Transverse colon (tissue), 4 donors: ENCODE results near the gene PAOX. TPM values are rescaled to one million over a fixed set of nuclear protein-coding genes. Genes with fewer than 3 reads are reported as not detected.

Source experiments
- DNase-seq: peaks from one replicate; pipeline ENCODE4 v3.0.0-alpha.2; 2019
- H3K27ac ChIP-seq, 4 donors: fragments of 200-600 bp; sonication (generic); 2 replicates each; pipeline ENCODE4 v1.5.1; 2016 to 2018; ENCODE audit warnings: inconsistent platforms in 4 of 4
- H3K27me3 ChIP-seq: fragments of 200-600 bp; sonication (generic); 2 replicates; pipeline ENCODE4 v1.5.1; 2017; ENCODE audit warnings: inconsistent platforms
- H3K36me3 ChIP-seq, 4 donors: fragments of 200-600 bp; sonication (generic); 2 replicates each; pipeline ENCODE4 v1.5.1; 2017 to 2019; ENCODE audit warnings: inconsistent platforms in 4 of 4
- H3K4me1 ChIP-seq, 4 donors: fragments of 200-600 bp; sonication (generic); 2 replicates each; pipeline ENCODE4 v1.5.1; 2017 to 2020; ENCODE audit warnings: inconsistent platforms in 4 of 4
- H3K4me3 ChIP-seq, 4 donors: fragments of 200-600 bp; sonication (generic); 1 replicate in 1 of 4; 2 replicates in 3 of 4; pipeline versions ENCODE4 v1.5.1 to v1.6.1; 2017 to 2019; ENCODE audit warnings: inconsistent platforms in 4 of 4
- H3K9me3 ChIP-seq, 2 donors: fragments of 200-600 bp; sonication (generic); 2 replicates each; pipeline ENCODE4 v1.5.1; 2017 to 2019; ENCODE audit warnings: inconsistent platforms in 2 of 2
- EP300 ChIP-seq: sonication (generic); formaldehyde crosslinking; IDR thresholded peaks from one replicate; pipeline ENCODE4 v1.6.1; 2017; ENCODE audit warnings: antibody characterized with exemption, low read depth
- POLR2A ChIP-seq: fragments of 450-650 bp; IDR thresholded peaks from one replicate; pipeline ENCODE4 v1.6.1; 2016; ENCODE audit warnings: antibody characterized with exemption, mild to moderate bottlenecking, moderate library complexity
- POLR2AphosphoS5 ChIP-seq, 3 donors: sonication (generic); formaldehyde crosslinking; IDR thresholded peaks; one replicate each; pipeline ENCODE4 v1.6.1; 2016; ENCODE audit warnings: antibody characterized with exemption in 3 of 3
- WGBS, 2 donors: methylation state at CpG; one replicate each; pipeline ENCODE4 v1.1.5; 2018; ENCODE audit warnings: low coverage in 1 of 2; 5-methylcytosine and 5-hydroxymethylcytosine counted together
- in situ Hi-C, 4 donors: fragments of 200-750 bp; cut with MboI; loops; one replicate each; pipeline versions ENCODE4 v1.15.0 to v1.15.1; 2017; ENCODE audit warnings: low sequenced_read_pairs in 3 of 4, low pct_ligation_motif_present in 1 of 4, low pct_unique_long_range_greater_than_20kb in 1 of 4
- intact Hi-C: fragments of 100-400 bp; cut with DNase I; formaldehyde crosslinking; loops from one replicate; pipeline ENCODE4 v1.15.1; 2023; ENCODE audit warnings: low total_unique reads
- total RNA-seq, 4 donors: library from RNA; depleted of rRNA; stranded (reverse); fragments of >200 nt; gene quantifications; one replicate each; pipeline ENCODE4 v1.1.0, GENCODE V29; 2016
- TF ChIP-seq, protein P1 (sequence below), 5 experiments: fragments of 200-600 bp in 3 of 5; fragments of 450-650 bp in 2 of 5; sonication (generic) in 3 of 5; IDR thresholded peaks; 1 replicate in 2 of 5; 2 replicates in 3 of 5; pipeline ENCODE4 v1.5.1; 2016 to 2017; ENCODE audit warnings: antibody characterized with exemption in 5 of 5, inconsistent platforms in 3 of 5, mild to moderate bottlenecking in 2 of 5, moderate library complexity in 1 of 5

Gene PAOX
- total RNA-seq, 4 donors from 2014 or later: 11.3 to 32.4 (median 17.1) TPM

DNA sequence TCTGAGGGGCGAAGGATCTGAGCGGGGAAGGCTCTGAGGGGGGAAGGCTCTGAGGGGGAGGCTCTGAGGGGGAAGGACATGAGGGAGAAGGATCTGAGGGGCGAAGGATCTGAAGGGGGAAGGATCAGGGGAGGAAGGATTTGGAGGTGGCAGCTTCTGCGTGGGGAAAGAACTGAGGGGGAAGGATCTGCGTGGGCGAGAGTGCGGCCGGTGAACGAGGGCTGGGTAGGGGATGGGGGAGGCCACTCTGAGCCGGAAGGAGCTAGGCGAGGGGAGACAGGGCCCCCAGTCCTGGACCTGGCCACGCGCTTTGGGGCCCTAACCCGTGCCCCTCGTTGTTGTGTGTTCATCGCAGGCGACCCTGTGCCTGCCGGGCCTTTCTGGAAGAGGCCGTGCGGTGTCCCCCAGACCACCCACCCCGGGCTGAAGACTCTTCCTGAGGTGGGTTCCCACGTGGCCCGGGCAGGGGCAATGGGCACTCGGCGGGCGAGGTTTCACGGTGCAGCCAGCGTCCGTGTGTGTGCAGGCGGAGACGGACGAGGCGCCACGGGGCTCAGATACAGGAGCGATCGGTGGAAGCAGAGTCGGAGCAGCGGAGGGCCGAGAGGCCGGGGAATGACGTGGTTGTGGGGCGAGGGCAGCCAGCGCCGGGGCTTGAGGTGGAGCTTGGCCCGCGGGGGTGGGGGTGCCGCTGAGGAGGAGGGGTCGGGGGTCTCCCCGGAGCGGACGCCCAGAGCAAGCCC lies 44.4 kb upstream of the PAOX start:
- Histone ChIP-seq H3K4me1 (peaks cover 14 to 26% (median 24%) of the 10 kb centered on the region in 4 donors), H3K9me3 (no peaks in the 10 kb centered on the region), H3K27ac (no peak overlapping the region), H3K36me3 (no peaks in the 10 kb centered on the region), H3K4me3 (peak overlapping the region in 3 of 4 donors; percentile 8 to 36 (median 30)), H3K27me3 (peaks cover 63% of the 10 kb centered on the region)
- 18 to 52% methylated on average over 8 to 41 of the region's 51 CpGs for WGBS, 2 donors
- intact Hi-C loops (no loop called here), in situ Hi-C loops (no loop called here)
- DNase-seq: no peak
- no peak for TF ChIP-seq POLR2A
- TF ChIP-seq, protein P1, sequence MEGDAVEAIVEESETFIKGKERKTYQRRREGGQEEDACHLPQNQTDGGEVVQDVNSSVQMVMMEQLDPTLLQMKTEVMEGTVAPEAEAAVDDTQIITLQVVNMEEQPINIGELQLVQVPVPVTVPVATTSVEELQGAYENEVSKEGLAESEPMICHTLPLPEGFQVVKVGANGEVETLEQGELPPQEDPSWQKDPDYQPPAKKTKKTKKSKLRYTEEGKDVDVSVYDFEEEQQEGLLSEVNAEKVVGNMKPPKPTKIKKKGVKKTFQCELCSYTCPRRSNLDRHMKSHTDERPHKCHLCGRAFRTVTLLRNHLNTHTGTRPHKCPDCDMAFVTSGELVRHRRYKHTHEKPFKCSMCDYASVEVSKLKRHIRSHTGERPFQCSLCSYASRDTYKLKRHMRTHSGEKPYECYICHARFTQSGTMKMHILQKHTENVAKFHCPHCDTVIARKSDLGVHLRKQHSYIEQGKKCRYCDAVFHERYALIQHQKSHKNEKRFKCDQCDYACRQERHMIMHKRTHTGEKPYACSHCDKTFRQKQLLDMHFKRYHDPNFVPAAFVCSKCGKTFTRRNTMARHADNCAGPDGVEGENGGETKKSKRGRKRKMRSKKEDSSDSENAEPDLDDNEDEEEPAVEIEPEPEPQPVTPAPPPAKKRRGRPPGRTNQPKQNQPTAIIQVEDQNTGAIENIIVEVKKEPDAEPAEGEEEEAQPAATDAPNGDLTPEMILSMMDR (IDR thresholded peaks at IDR 0.05): no peak
- no peak for TF ChIP-seq POLR2AphosphoS5 (IDR thresholded peaks at IDR 0.05)
- no peak for TF ChIP-seq EP300

DNA sequence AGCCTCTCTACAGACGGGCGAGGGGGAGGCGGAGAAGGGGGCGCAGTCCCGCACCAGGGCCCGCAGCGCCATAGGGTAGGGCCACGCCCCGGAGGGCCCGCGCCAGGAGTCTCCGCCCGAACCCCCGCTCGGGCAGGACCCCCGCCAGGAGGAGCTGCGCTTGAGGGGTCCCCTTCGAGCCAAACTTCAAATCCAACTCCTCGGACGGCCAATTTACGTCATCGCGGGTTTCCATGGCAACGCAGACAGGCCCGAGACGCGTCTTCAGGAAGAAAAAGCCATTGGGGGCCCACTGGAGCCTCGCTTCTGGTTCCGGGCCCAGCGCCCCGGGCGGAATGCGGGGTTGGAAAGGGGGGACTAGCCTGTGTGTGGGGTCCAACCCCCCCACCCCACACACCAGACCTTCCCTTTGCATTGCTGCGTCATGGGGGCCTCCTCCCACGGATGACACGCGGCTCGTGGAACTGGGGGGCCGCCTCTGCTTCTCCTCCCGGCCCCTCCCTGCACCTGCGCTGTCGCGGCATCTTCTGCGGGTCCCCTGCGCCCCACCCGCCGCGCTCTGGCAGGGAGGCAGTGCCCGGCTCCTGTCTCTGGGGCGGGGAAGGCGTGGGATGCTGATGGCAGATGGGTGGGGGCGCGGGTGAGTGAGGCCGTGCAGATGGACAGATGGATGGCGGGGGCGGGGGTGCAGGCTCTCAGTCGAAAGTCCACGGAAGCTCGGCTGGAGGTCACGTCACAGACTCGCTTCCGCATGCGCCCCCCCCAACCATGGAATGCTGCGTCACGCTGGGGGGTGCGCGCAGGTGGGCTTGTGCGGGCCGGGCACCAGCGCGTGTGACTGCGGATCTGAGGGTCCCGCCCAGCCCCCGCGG lies 43.6 kb upstream of the PAOX start:
- DNase-seq: peak; percentile 62
- in situ Hi-C loops (no loop called here), intact Hi-C loops (no loop called here)
- Histone ChIP-seq H3K27ac (no peak overlapping the region), H3K9me3 (no peaks in the 10 kb centered on the region), H3K36me3 (no peaks in the 10 kb centered on the region), H3K4me1 (peaks cover 14 to 21% (median 20%) of the 10 kb centered on the region in 4 donors), H3K4me3 (peak overlapping the region; percentile 8 to 36 (median 19)), H3K27me3 (peaks cover 58% of the 10 kb centered on the region)
- WGBS, 2 donors: 2% methylated on average over 48 of the region's 75 CpGs; no CpG with 5 or more reads in 1 of the 2 donors
- TF ChIP-seq, protein P1 (IDR thresholded peaks at IDR 0.05): no peak
- TF ChIP-seq EP300: no peak
- TF ChIP-seq POLR2A: no peak

DNA sequence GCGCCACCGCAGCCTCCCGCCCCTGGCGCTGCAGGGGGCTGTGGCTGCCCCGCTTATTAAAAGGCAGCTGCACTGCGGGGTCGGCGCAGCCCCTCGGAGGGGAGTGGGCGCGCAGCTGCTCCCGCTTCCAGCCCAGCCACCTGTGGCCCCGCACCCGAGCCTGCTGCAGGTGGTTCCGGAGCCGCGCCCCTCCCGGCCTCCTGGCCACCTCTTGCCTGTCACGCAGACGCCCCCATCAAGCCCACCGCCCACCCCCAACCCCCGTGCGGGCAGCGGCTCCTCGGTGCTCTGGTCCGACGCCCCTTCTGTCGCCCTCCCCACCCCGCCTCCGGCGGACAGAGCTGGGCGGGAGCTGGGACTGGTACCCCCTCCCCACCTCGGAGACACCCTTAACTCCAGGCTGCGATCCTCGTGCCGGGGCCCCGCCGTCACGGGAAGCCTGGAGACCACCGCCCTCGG lies 42.9 kb upstream of the PAOX start:
- intact Hi-C loops: no loop called here
- H3K4me3 ChIP-seq: peak overlapping the region; percentile 8 to 36 (median 19)
- no peaks in the 10 kb centered on the region for H3K9me3 ChIP-seq
- 7% methylated on average over 22 of the region's 41 CpGs; no CpG with 5 or more reads in 1 of the 2 donors for WGBS, 2 donors
- H3K27ac ChIP-seq: no peak overlapping the region
- TF ChIP-seq, protein P1 (IDR thresholded peaks at IDR 0.05): no peak
- TF ChIP-seq POLR2AphosphoS5 (IDR thresholded peaks at IDR 0.05) (no peak), POLR2A (no peak), EP300 (no peak)
- in situ Hi-C loops: no loop called here
- no peaks in the 10 kb centered on the region for H3K36me3 ChIP-seq
- peaks cover 14 to 21% (median 20%) of the 10 kb centered on the region in 4 donors for H3K4me1 ChIP-seq
- DNase-seq: no peak
- peaks cover 57% of the 10 kb centered on the region for H3K27me3 ChIP-seq
